T47D (cell line): ENCODE results near the gene AXL.
"Not testable (repeated sequence)": the region's sequence is repeated elsewhere in the genome, so short reads cannot be mapped to it uniquely, and the experiment has no call there.

Experiments
- DNase-seq, 2 experiments: peaks; one replicate each; pipeline versions ENCODE4 v3.0.0 to v3.0.0-alpha.2; 2011 to 2012; ENCODE audit warnings: low read depth in 1 of 2, low spot score in 1 of 2
- JUND ChIP-seq: IDR thresholded peaks from 2 replicates; pipeline ENCODE4 v1.6.1; 2012; ENCODE audit warnings: low read depth
- in situ Hi-C: cut with HindIII; loops from 2 replicates; pipeline ENCODE4 v1.10.0; 2016; ENCODE audit warnings: low sequenced_read_pairs, low pct_unique_long_range_greater_than_20kb

AXL gene

DNA sequence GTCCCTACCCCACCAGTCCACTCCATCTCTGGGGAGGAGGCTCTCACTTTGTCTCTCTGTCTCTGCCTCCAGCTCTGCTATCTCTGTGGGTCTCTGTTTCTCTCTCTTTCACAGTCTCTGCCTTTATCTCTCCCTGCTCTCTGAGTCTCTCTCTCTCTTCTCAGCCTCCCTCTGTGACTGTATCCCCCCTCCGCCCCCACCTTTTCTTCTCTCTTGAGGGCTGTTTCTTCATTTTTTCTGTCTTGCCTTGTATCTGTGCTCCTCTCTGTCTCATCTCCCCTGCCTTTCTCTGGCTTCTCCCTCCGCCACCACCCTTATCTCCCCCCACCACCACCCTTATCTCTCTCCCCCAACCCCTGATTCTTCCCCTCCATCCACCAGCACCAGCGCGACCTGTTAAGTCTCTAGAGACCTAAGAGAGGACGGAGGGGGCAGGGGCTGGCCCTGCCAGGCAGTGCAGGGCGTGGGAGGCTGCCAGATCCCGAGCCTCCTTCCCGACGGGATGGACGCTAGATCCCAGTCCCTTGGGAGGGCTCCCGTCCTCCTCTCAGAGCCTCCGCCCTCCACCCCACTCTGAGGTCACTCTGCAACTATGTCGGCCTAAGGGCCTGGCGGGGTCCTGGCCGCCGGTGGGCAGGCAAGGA lies 1.0 kb downstream of the AXL start:
- DNase-seq: no peak
- in situ Hi-C loops: no loop called here
- no peak for TF ChIP-seq JUND

DNA sequence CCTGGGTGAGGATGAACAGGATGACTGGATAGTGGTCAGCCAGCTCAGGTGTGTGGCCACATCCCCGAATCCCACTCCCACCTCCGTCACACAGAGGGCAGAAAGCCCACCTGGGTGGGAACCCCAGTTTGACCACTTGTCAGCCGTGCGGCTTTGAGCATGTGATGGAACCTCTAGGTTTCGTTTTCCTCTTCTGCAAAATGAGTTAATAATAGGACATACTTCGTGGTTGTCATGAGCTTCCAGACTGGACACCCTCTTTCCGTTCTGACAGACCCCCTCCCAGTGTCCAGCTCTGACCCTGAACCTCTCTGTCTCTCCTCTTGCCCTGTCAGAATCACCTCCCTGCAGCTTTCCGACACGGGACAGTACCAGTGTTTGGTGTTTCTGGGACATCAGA lies 1.8 kb downstream of the AXL start:
- in situ Hi-C loops: no loop called here
- no peak for DNase-seq
- no peak for TF ChIP-seq JUND

DNA sequence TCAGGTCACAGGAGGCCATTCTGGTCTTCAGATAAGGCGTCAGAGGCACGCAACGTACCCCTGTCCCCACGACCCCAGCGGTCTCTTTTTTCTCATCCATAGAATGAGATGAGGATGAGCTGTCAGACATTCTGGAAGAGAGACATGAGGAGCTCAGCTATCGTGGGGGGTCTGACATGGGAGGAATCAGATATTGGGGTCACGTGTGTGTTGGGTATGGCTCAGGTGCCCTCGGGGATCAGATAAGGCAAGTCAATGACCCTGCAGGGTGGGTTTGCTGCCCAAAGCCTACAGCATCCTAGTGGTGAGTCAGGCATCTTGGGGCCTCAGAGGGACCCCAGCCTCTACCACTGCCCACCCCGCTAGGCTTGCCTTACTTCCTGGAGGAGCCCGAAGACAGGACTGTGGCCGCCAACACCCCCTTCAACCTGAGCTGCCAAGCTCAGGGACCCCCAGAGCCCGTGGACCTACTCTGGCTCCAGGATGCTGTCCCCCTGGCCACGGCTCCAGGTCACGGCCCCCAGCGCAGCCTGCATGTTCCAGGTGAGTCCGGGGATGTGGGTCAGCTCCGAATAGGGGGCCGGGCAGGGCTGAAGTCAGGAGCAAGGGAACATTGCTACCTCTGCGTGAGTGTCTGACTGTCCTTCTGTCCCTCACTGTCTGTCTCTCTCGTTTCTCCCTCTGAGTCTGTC lies 2.6 kb downstream of the AXL start:
- DNase-seq: no peak
- in situ Hi-C loops: no loop called here
- TF ChIP-seq JUND: no peak

DNA sequence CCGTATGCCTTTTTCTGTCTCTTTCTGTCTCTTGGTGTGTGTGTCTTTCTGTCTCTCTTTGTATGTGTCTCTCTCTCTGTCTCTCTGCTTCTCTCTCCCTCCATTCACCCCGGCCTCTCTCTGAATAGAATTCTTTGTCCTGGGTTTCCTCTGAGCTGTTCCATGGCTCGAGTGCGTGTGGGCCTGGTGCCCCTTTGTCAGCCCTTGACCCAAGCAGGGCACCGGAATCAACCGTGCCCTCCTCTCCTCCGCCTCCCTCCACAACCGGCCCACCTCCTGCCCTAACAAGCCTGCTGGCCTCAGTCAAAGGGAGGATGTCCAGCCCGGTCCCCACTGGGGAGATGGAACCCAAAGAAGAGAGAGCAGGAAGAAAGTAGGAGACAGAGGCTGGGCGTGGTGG lies 3.2 kb downstream of the AXL start:
- DNase-seq: no peak

DNA sequence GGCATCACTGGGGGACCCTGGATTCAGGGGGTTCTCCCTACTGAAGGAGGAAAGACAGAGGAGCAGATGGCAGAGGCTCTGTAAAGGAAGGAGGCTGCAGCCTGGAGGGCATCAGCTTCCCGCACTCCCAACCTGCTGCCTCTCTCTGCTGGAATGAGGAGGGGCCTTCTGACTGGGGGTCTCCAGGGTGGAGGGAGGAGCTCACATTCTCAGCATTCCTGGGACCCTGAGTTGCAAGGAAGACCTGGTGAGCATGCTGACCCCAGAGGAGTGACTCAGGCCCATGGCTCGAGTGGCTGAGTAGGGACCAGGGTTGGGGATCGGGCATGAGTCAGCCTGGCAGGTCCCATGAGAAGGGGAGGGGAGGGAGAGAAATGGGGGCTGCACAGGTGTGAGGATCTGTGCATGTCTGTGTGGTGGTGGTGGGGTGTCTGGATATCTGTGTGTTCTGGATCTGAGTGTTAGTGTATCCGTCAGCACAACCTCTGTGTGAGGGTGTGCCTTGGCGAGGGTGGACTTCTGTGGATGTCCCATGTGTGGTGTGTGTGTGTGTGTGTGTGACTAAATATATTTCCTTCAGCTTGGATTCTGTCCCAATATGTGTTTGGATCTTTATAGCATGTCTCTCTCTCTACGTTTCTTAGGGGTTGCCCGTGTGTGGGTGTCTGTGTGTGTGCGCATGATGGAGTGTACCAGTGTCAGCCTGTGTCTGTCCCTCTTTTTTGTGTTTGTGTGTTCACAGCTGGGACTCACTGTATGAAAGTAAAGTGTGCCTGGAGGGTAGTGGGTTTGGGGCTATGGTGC lies 4.6 kb downstream of the AXL start:
- DNase-seq: no peak
- TF ChIP-seq JUND: no peak
- in situ Hi-C loops: no loop called here

More for the DNA sequence above, 3.2 kb downstream of the AXL start:
- TF ChIP-seq JUND: no peak
- in situ Hi-C loops: no loop called here

DNA sequence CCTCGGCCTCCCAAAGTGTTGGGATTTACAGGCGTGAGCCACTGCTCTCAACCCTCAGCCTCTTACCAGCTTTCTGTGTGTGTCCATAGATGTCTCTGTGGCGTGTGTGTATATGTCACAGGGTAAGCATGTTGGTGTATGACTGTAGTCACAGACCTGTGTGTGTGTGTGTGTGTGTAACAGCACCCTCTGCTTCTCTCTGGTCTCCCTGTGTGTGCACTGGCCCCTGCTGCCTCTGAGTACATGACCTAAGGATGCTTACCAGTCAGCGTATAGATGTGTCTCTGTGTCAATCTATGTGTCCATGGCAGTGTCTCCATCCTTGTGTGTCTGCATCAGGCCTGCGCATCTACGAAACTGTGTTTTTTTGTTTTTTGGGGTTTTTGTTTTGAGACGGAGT lies 5.6 kb downstream of the AXL start:
- TF ChIP-seq JUND: no peak
- in situ Hi-C loops: no loop called here
- no peak for DNase-seq

DNA sequence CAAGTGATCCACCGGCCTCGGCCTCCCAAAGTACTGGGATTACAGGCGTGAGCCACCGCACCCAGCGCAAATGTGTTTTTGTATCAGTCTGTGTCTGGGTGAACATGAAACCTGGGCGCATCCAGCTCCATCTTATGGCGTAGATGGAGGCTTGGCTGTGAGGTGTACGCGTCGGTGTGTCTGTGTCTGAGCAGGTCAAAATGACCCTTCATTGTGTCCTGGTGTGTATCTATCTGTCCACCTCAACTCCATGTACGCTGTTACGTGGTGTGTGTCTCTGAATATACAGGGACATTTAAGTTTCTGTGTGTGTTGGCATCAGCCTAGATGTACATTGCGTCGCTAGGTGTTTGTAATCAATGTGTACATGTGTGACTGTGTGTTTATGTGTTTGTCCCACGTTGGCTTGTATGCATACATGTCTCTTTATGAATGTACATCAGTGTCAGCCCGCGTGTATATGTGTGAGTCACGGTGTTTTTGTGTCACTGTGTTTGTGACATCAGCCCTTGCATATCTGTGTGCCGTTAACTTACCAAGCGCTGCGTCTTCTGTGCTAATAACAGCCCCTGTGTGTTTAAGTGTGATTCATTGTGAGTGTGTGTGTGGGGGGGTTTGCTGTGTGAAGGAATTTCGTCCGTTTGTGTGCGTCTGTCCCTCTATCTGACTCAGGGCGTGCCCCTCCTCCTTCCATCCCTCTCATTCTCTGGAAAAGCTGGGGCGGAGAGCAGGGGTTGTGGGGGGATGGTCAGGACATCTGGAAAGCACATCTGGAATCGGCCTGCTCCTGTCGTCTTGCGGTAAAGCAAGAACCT lies 6.4 kb downstream of the AXL start:
- in situ Hi-C loops: no loop called here
- no peak for TF ChIP-seq JUND
- DNase-seq: no peak

DNA sequence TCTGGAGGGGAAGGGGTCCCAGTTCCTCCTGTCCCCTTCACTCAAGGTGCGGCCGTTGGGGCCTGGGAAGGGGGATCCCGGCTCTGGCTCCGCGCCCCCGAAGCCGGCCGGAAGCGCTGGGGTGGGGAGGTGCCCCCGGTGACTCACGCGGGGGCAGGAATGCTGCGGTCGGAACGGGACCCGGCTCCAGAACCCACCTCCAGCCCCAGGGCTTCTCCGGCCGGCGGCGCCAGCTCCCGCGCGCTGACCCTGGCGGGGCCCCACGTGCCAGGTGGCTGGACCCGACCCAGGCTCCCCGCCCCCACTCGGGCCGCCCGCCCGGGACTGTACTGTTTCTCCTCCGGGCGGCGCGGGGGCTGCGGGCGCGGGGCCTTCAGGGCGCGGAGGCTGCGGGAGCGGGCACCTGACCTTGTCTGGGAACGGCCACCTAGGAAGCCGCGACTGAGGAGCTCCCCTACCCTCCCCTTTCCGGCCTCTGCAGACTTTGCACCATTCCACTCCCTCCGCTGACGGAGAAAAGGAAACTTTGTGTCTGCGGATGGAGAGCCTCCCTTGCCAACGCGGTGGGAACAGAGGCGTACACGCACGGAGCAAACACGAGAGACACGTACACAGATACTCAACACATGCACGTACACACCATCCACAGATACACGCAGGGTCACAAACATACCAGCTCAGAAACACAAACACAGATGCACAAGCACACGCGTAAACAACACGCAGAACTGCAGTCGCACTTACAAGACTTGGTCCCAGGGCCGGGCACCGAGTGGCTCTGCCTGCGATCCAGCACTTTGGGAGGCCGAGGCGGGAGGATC lies 7.2 kb downstream of the AXL start:
- no peak for TF ChIP-seq JUND
- in situ Hi-C loops: no loop called here
- peak; percentile 35 to 41 for DNase-seq

DNA sequence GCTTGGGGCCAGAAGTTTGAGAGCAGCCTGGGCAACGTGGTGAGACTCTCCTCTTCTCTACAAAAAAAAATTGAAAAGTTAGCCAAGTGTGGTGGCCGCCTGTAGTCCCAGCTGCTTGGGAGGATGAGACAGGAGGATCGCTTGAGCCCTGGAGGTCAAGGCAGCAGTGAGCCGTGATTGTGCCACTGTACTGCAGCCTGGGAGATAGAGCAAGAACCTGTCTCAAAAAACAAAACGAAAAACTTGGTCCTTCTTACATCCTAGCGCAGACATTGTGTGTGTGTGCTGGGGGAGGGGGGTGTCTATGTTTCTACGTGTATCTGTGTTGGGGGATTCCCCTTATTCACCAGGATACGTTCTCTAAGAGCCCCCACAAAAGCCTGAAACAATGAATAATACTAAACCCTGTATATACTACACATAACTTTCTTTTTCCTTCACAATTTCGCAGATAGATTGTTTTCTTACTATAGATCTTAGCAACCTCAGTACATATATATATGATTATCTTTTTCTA lies 7.9 kb downstream of the AXL start:
- no peak for TF ChIP-seq JUND
- in situ Hi-C loops: no loop called here
- no peak for DNase-seq

DNA sequence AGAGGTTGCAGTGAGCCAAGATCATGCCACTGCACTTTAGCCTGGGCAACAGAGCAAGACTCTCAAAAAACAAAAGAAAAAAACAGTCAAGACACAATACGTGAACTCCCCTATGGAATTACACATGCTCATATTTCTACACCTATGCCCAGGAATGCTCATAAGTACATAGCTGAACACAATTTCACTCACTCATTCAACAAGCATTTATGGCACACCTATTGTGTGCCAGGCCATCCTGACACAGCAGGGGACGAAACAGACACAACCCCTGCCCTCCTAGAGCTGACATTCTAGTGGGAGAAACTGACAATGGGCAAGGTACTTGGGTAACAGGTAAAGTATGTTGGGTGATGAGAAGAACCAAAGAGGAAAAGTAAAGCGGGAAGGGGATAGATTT lies 9.5 kb downstream of the AXL start:
- DNase-seq: no peak
- TF ChIP-seq JUND: no peak
- in situ Hi-C loops: no loop called here

DNA sequence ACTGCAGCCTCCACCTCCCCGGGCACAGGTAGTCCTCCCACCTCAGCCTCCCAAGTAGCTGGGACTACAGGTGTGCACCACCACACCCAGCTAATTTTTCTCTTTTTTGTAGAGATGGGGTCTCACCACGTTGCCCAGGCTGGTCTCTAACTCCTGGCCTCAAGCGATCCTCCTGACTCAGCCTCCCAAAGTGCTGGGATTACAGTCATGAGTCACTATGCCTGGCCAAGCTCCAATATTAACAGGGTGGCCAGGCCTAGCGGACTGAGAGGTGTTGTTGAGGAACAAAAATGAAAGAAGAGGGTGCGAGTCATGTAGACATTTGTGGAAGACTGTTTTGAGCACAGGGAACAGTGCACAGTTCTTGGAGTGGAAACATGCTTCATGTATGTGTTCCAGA lies 10.3 kb downstream of the AXL start:
- DNase-seq, in situ Hi-C loops: not testable (repeated sequence)
